BLaER1 treated with 17β-estradiol and CSF1 and Interleukin-3, amounts not matched to agents 10 nM and 100 nM (cell line): ENCODE measurements around the gene PID1.

Experiments used
- H3K27ac ChIP-seq, 11 experiments: shearing (Covaris generic); formaldehyde crosslinking; 2 replicates each; pipeline ENCODE4 v1.8.1; 2022
- H3K27me3 ChIP-seq, 11 experiments: shearing (Covaris generic); formaldehyde crosslinking; 2 replicates each; pipeline ENCODE4 v1.8.1; 2022
- H3K36me3 ChIP-seq, 11 experiments: shearing (Covaris generic); formaldehyde crosslinking; 2 replicates each; pipeline ENCODE4 v1.8.1; 2022
- H3K4me1 ChIP-seq, 10 experiments: shearing (Covaris generic); formaldehyde crosslinking; 2 replicates each; pipeline ENCODE4 v1.8.1; 2022
- H3K4me2 ChIP-seq, 11 experiments: shearing (Covaris generic); formaldehyde crosslinking; 2 replicates each; pipeline ENCODE4 v1.8.1; 2022
- H3K4me3 ChIP-seq, 10 experiments: shearing (Covaris generic); formaldehyde crosslinking; 2 replicates each; pipeline ENCODE4 v1.8.1; 2022
- H3K9ac ChIP-seq, 11 experiments: shearing (Covaris generic); formaldehyde crosslinking; 2 replicates each; pipeline ENCODE4 v1.8.1; 2022
- H3K9me3 ChIP-seq, 11 experiments: shearing (Covaris generic); formaldehyde crosslinking; replicated peaks in 1 of 11; 2 replicates each; pipeline ENCODE4 v1.8.1; 2022
- H4K20me1 ChIP-seq, 11 experiments: shearing (Covaris generic); formaldehyde crosslinking; 2 replicates each; pipeline ENCODE4 v1.8.1; 2022
- Cebpa-rat ChIP-seq, 11 experiments: shearing (Covaris generic); IDR thresholded peaks; 2 replicates each; pipeline ENCODE4 v1.8.1; 2022

The PID1 gene

GRCh38 chr2:229137066-229137465 is 134.0 kb downstream of the PID1 start:
- Histone ChIP-seq H3K36me3 (no peaks in the 10 kb centered on the region), H3K4me3 (no peak overlapping the region), H3K9ac (no peak overlapping the region), H3K27me3 (no peaks in the 10 kb centered on the region), H3K27ac (no peak overlapping the region), H4K20me1 (no peaks in the 10 kb centered on the region), H3K4me2 (no peak overlapping the region), H3K4me1 (peaks cover 0 to 15% (median 0%) of the 10 kb centered on the region in 10 experiments; a peak in 5 of 20 replicates), H3K9me3 (peaks cover 0 to 10% (median 0%) of the 10 kb centered on the region in 11 experiments; a peak in 4 of 22 replicates)
- no peak for TF ChIP-seq Cebpa-rat (IDR thresholded peaks at IDR 0.05)

- H4K20me1 ChIP-seq: no peaks in the 10 kb centered on the region
- H3K9me3 ChIP-seq: peaks cover 0 to 10% (median 0%) of the 10 kb centered on the region in 11 experiments; a peak in 4 of 22 replicates
- no peak overlapping the region for H3K9ac ChIP-seq
- peak overlapping the region in 2 of 11 experiments; percentile 27 to 30; a peak in 1 of 22 replicates for H3K4me2 ChIP-seq
- no peak overlapping the region for H3K4me3 ChIP-seq
- H3K36me3 ChIP-seq: no peaks in the 10 kb centered on the region
- no peak for TF ChIP-seq Cebpa-rat (IDR thresholded peaks at IDR 0.05)
- peaks cover 0 to 15% (median 0%) of the 10 kb centered on the region in 10 experiments; a peak in 5 of 20 replicates for H3K4me1 ChIP-seq
- H3K27me3 ChIP-seq: no peaks in the 10 kb centered on the region
- no peak overlapping the region for H3K27ac ChIP-seq
Observed at GRCh38 chr2:229133155-229133772, 137.8 kb downstream of the PID1 start.

DNA sequence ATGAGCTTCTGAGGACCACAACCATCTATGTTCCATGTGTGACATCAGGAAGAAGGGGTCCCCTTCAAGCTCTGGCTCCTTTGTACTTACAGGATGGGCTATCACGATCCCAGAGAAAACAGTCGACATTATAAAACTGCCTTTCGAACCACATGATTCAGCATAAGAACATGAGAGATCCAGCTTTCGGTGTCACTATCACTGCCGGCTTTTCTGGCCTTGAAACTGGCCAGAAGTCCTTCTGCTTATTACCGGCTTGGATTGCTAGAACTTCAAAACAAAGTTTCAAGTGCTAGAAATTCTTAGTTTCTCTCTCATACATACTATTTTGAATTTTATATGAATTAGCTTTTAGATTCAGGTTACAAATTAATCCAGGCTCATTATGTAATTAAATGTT is 138.9 kb downstream of the PID1 start:
- Histone ChIP-seq H3K4me2 (no peak overlapping the region), H3K4me3 (no peak overlapping the region), H3K4me1 (peaks cover 0 to 15% (median 0%) of the 10 kb centered on the region in 10 experiments; a peak in 5 of 20 replicates), H3K27ac (no peak overlapping the region), H3K27me3 (no peaks in the 10 kb centered on the region), H3K36me3 (no peaks in the 10 kb centered on the region), H4K20me1 (no peaks in the 10 kb centered on the region), H3K9me3 (peaks cover 0 to 10% (median 0%) of the 10 kb centered on the region in 11 experiments; a peak in 4 of 22 replicates), H3K9ac (no peak overlapping the region)
- TF ChIP-seq Cebpa-rat (IDR thresholded peaks at IDR 0.05): no peak

DNA sequence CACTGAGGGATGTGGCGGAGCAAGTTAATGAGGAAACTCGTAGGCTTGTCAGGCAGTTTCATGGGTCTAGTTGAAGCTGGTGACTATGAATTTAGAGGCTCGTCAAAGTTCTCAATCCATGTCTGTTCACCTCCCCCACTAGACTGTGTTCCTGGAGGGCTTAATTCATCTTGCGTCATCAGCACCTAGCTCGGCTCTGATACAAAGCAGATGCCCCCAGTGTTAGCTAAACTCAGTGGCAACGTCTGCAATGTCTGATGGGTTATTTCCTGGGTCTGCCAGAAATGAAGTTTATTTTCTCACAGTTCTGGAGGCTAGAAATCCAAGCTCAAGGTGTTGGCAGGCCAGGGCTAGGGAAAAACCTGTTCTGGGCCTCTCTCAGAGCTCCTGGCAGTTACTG is 140.6 kb downstream of the PID1 start:
- peaks cover 0 to 15% (median 0%) of the 10 kb centered on the region in 10 experiments; a peak in 5 of 20 replicates for H3K4me1 ChIP-seq

GRCh38 chr2:229129738-229130371 is 141.2 kb downstream of the PID1 start:
- no peak overlapping the region for H3K9ac ChIP-seq
- H3K9me3 ChIP-seq: 0 out of 22 replicates have a peak, but pooled peaks cover 0 to 5% (median 0%) of the 10 kb centered on the region in 11 experiments
- H3K4me1 ChIP-seq: peaks cover 0 to 15% (median 0%) of the 10 kb centered on the region in 10 experiments; a peak in 5 of 20 replicates
- no peaks in the 10 kb centered on the region for H4K20me1 ChIP-seq
- no peak overlapping the region for H3K27ac ChIP-seq
- no peaks in the 10 kb centered on the region for H3K36me3 ChIP-seq
- H3K4me2 ChIP-seq: no peak overlapping the region
- no peaks in the 10 kb centered on the region for H3K27me3 ChIP-seq
- TF ChIP-seq Cebpa-rat (IDR thresholded peaks at IDR 0.05): no peak
- H3K4me3 ChIP-seq: no peak overlapping the region

More for the DNA sequence above, 140.6 kb downstream of the PID1 start:
- H3K4me2 ChIP-seq: no peak overlapping the region
- no peaks in the 10 kb centered on the region for H3K36me3 ChIP-seq
- no peak overlapping the region for H3K27ac ChIP-seq
- peaks cover 0 to 3% (median 0%) of the 10 kb centered on the region in 11 experiments; a peak in 1 of 22 replicates for H3K9me3 ChIP-seq
- H3K27me3 ChIP-seq: no peaks in the 10 kb centered on the region
- no peaks in the 10 kb centered on the region for H4K20me1 ChIP-seq
- no peak for TF ChIP-seq Cebpa-rat (IDR thresholded peaks at IDR 0.05)
- no peak overlapping the region for H3K4me3 ChIP-seq
- H3K9ac ChIP-seq: no peak overlapping the region

GRCh38 chr2:229127471-229127870 is 143.6 kb downstream of the PID1 start:
- H3K4me3 ChIP-seq: no peak overlapping the region
- no peaks in the 10 kb centered on the region for H3K27me3 ChIP-seq
- H4K20me1 ChIP-seq: no peaks in the 10 kb centered on the region
- TF ChIP-seq Cebpa-rat (IDR thresholded peaks at IDR 0.05): no peak
- no peak overlapping the region for H3K4me2 ChIP-seq
- H3K27ac ChIP-seq: no peak overlapping the region
- H3K9ac ChIP-seq: no peak overlapping the region
- H3K4me1 ChIP-seq: peaks cover 0 to 8% (median 0%) of the 10 kb centered on the region in 10 experiments; a peak in 3 of 20 replicates
- H3K36me3 ChIP-seq: no peaks in the 10 kb centered on the region
- peaks cover 0 to 11% (median 8%) of the 10 kb centered on the region in 11 experiments; a peak in 14 of 22 replicates for H3K9me3 ChIP-seq

- Histone ChIP-seq H3K4me1 (peaks cover 0 to 8% (median 0%) of the 10 kb centered on the region in 10 experiments; a peak in 3 of 20 replicates), H4K20me1 (no peaks in the 10 kb centered on the region), H3K4me3 (no peak overlapping the region), H3K9ac (no peak overlapping the region), H3K4me2 (no peak overlapping the region), H3K27me3 (no peaks in the 10 kb centered on the region), H3K36me3 (no peaks in the 10 kb centered on the region), H3K27ac (no peak overlapping the region), H3K9me3 (peaks cover 0 to 11% (median 8%) of the 10 kb centered on the region in 11 experiments; a peak in 14 of 22 replicates)
- no peak for TF ChIP-seq Cebpa-rat (IDR thresholded peaks at IDR 0.05)
Observed at GRCh38 chr2:229126066-229126465, 145.0 kb downstream of the PID1 start.

GRCh38 chr2:229124136-229124535 is 147.0 kb downstream of the PID1 start:
- Histone ChIP-seq H3K4me3 (no peak overlapping the region), H3K4me1 (peaks cover 0 to 8% (median 0%) of the 10 kb centered on the region in 10 experiments; a peak in 3 of 20 replicates), H3K9ac (no peak overlapping the region), H3K4me2 (peak overlapping the region in 2 of 11 experiments; percentile 7 to 36; a peak in 4 of 22 replicates), H3K27me3 (no peaks in the 10 kb centered on the region), H3K27ac (no peak overlapping the region), H4K20me1 (no peaks in the 10 kb centered on the region), H3K36me3 (no peaks in the 10 kb centered on the region), H3K9me3 (peaks cover 0 to 11% (median 8%) of the 10 kb centered on the region in 11 experiments; a peak in 15 of 22 replicates)
- no peak for TF ChIP-seq Cebpa-rat (IDR thresholded peaks at IDR 0.05)

DNA sequence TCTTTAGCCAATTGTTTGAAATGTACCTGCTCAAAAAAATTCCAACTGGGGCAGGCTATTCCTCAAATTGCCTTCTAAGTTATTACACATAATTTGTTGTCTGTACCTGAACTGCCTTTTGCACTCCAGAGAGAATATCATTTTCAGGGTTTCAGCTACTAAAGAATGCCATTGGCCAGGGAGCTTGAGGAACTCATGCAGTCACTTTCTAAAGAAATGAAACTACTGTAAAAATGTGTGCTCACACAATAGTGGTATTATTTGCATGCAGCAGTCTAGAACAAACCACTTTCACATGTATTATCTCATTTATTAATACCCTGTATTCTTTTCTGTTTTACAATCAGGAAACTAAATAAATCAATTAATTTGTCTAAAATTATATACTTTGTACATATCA is 152.2 kb downstream of the PID1 start:
- H3K4me3 ChIP-seq: no peak overlapping the region
- TF ChIP-seq Cebpa-rat (IDR thresholded peaks at IDR 0.05): no peak
- H3K9me3 ChIP-seq: peaks cover 0 to 14% (median 7%) of the 10 kb centered on the region in 11 experiments; a peak in 15 of 22 replicates
- H3K27ac ChIP-seq: no peak overlapping the region
- H3K27me3 ChIP-seq: no peaks in the 10 kb centered on the region
- no peak overlapping the region for H3K4me2 ChIP-seq
- no peaks in the 10 kb centered on the region for H3K36me3 ChIP-seq
- peaks cover 0 to 2% (median 0%) of the 10 kb centered on the region in 10 experiments; a peak in 3 of 20 replicates for H3K4me1 ChIP-seq
- no peaks in the 10 kb centered on the region for H4K20me1 ChIP-seq
- no peak overlapping the region for H3K9ac ChIP-seq
